GM19463 (cell line): ENCODE results near the gene IRF3.

Source experiments
- ATAC-seq: cut with Tn5 transposase; IDR thresholded peaks from one replicate; pipeline ENCODE4 v1.9.1; 2021; ENCODE audit warnings: mild to moderate bottlenecking, moderate library complexity; ENCODE audit not compliant: unreplicated experiment

IRF3 gene

DNA sequence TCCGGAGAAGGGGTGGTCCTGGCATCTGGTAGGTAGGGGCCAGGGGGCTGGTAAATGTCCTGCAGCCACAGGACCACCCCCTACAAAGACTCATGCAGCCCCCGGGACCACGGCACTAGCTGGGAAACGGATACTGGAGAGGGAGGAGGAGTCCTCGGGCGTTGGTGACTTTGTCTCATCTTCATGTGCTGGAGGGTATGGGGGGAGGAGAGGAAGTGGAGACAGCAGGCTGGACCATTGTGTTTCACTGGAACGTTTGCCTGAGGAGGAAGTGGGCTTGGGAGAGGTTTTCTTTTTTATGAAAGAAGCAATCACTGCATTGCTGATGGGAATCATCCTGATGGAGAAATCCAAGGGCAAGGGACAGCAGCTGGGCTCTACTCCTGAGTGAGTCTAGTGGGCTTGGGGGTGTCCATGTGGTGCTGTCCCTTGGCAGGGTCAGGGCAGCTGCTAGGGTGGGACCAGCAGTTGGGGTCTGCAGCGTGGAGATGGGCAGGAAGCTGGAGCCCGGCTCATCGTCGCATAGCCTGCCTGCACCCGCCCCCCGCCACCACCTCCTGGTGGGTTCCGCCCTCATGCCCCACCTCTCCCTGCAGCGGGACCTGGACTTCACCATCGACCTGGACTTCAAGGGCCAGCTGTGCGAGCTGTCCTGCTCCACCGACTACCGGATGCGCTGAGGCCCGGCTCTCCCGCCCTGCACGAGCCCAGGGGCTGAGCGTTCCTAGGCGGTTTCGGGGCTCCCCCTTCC, 22.1 kb upstream of the IRF3 start:
- ATAC-seq: no peak

DNA sequence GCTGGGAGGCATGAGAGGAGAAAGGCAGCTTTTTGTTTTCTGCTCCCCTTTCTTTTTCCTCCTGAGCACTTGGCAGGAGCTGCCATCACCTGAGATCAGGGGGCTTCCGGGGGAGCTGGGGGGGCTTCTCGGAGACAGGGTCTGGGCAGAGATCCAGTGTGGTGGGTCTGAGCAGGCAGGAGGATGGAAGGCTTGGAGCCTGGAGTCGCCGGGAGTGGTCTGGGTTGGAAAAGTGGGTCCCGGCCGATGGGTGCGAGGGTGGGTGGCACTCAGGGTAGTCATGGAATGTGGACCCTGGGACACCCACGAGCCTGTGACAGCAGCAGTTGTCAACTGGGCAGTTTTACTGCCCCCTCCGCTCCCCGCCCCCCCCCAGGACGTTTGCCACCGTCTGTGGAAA, 21.5 kb upstream of the IRF3 start:
- no peak for ATAC-seq

DNA sequence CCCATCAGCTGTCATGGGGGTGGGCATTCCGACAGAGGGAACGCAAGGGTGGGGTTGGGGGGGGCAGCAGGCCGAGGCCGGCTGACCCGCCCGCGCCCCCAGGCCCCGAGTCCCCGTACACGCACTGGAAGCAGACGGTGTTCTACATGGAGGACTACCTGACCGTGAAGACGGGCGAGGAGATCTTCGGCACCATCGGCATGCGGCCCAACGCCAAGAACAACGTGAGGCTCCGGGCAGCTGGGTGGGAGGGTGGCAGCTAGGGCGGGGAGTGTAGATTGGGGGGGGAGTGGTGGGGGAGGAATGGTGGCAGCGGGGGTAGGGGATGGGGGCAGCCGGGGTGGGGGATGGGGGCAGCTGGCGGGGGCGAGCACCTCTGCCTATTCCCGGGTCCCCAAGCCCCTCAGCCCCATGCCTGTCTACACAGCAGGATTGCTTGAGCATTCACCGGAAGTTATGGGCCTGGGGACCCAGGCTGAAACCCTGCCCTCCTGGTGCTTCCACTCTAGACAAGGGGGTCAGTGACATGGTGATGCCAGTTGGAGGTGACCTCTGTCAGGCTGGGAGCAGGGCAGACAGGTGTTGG, 20.9 kb upstream of the IRF3 start:
- ATAC-seq: no peak

DNA sequence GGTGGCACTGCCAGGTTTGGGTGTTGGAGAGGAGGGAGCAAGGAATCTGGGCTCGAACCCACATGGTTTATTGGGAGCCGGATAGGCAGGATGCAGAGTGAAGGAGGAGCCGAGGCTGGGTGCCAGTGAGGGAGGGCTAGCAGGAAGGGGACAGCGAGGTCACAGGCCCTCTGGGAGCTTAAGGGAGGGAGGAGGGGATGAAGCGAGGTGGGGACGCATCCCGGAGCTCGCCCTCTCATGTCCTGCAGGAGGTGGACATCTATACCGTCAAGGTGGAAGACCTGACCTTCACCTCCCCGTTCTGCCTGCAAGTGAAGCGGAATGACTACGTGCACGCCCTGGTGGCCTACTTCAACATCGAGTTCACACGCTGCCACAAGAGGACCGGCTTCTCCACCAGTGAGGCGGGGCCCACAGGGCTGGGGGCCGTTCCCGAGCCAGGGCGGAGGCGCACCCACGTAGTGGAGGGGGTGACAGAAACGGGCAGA, 20.2 kb upstream of the IRF3 start:
- ATAC-seq: no peak

DNA sequence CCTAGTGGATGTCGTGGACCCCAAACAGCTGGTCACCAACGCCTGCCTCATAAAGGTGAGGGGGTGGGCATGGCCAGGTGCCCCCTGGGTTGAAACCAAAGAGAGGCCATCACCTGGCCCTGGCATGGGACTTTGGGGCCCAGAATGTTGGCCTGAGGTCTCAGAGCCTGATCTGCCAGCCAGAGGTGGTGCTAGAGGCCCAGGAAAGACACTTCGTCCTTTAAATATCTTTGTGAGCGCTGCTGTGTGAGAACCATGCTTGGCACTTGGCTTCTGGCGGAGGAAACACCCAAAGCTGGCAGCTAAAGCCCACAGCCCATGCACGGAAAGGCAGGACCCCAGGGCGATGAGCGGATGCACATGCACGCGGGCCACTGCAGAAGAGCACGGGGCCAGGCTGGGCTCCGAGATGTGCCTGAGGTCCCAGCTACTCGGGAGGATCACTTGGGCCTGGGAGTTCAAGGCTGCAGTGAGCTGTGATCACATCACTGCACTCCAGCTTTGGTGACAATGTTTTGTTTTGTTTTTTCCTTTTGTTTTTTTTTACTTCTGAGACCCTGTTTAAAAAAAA, 19.4 kb upstream of the IRF3 start:
- no peak for ATAC-seq

DNA sequence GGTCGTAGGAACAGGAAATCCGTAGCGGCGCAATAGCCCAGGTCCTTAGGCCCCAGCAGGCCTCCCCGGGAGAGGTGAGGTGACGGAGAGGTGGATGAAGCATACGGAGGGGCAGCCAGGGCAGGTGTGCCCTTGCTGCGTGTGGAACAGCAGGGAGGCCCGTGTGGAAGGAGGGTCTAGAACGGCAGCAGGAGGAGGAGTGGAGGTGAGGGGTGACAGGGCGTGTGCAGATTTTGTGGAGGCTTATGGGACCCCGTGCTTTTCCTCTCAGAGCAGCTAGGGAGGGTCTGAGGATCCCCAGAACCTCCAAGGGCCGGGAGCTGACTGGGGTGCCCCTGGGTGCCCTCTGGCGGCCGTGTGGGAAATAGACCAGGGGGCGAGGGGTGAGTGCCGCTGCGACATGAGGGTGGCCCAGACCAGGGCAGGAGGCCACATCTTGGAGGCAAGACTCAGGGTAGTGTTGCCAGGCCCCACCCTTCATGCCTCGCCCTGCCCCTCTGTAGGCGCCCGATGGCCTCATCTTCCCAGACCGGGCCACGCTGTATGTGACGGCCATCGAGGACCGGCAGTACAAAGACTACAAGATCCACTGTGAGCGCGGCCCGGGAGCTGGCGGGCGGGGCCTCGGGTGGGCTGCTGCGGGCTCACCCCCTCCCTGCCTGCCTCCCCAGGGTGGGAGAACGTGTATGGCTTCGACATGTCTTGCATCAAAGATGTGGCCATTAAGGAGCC, 18.8 kb upstream of the IRF3 start:
- ATAC-seq: no peak

DNA sequence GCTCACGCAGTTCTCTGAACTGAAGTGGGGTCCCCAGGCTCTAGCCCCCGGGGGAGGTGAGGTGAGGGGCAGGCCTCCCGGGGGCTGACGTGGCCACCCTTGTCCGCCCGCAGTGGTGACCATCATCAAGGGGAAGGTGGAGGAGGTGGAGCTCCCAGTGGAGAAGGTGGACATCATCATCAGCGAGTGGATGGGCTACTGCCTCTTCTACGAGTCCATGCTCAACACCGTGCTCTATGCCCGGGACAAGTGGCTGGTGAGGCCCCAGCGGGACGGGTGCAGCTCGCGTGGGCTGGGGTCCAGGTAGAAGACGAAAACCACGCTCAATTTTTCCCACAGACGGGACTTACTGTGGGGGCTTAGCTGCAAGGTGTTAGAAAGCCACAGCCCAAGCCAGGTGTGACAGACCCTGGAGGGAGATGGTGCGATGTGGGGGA, 18.2 kb upstream of the IRF3 start:
- no peak for ATAC-seq

DNA sequence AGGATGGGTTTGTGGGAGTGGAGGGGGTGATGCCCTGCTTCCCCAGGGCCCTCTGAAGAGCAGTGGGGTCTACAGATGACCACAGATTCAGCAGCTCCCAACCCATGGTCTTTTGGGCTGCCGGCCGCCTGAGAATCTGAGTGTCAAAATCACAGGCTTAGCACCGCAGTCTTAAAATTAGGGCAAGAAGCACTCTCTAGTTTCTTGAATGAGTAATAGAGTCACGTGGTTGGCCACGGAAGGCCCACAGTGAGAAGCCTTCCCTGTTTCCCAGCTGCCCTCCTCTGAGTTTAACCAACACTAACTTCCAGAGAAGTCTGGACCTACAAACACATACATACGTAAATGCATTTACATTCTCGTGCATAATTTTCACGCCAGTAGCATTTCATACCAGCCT, 16.6 kb upstream of the IRF3 start:
- no peak for ATAC-seq

DNA sequence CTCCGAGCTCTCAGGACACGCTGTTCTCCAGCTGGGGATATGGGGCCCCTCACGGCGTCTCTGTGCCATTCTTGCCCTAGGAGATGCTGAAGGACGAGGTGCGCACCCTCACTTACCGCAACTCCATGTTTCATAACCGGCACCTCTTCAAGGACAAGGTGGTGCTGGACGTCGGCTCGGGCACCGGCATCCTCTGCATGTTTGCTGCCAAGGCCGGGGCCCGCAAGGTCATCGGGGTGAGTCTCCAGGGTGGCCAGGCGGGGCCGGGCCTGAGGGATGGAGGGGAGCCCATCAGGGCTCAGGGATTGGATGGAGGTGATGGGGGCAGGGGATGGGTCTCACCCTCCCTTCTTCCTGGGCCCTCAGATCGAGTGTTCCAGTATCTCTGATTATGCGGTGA, 16.2 kb upstream of the IRF3 start:
- no peak for ATAC-seq

DNA sequence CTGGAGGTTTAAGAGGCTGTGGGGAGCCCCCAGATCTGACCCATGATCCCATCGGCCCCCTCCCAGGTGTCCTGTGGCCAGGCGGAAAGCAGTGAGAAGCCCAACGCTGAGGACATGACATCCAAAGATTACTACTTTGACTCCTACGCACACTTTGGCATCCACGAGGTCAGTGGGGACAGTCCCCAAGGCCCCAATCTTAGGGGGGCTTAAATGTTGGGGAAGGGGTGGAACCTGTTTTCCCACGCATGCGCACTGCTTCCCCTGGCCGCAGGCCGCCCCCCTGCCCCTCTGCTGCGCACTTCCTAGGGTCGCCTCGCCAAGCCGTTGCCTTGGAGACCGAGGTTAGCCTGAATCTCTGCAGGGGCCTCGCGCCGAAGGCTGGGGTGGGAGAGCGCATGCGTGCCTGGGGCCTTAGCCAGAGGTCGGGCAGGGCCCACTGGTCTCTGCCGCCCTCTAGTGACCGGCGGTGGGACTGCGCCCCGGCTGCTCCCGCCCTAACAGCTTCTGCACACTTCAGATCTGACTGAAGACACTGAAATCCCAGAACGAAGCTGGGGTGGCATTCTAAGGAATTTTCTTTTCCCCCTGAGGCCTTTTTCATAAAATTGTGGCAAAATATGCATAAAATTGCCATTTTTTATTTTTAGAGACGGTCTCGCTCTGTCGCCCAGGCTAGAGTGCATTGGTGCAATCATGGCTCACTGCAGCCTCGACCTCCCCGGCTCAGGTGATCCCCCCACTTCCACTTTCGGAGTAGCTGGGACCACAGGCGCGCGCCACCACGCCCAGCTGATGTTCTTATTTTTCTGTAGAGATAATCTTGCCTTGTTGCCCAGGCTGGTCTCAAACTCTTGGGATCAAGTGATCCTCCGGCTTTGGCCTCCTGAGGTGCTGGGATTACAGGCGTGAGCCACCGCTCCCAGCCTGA, 15.0 kb upstream of the IRF3 start:
- no peak for ATAC-seq

DNA sequence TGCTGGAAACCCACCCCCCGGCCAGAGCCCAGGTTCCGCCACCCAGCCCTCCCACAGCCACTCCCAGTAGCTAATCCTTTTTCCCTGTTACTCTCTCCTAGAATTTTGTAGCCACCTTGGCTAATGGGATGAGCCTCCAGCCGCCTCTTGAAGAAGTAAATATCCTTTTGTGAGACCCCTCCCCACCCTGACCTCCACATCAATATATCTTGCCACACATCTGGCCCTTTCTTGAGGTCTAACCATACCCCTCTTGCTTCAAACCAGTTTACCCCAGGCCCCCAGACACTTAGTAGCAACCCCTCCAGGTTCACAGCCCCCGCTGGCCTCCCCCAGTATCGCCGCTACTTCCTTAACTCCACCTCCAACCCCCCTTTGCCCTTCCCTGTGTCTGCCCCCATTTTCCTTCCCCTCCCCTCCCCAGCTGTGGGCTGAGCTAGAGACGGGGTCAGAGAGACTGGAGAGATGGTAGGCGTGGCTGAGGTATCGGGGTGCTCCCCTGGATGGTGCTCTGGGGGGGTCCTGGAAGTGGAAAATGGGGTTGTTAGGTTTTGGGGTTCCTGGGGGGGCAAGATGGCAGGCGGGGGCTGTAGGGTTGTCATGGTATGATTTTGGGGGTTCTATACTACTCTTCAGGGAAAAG, 14.2 kb upstream of the IRF3 start:
- ATAC-seq: no peak

DNA sequence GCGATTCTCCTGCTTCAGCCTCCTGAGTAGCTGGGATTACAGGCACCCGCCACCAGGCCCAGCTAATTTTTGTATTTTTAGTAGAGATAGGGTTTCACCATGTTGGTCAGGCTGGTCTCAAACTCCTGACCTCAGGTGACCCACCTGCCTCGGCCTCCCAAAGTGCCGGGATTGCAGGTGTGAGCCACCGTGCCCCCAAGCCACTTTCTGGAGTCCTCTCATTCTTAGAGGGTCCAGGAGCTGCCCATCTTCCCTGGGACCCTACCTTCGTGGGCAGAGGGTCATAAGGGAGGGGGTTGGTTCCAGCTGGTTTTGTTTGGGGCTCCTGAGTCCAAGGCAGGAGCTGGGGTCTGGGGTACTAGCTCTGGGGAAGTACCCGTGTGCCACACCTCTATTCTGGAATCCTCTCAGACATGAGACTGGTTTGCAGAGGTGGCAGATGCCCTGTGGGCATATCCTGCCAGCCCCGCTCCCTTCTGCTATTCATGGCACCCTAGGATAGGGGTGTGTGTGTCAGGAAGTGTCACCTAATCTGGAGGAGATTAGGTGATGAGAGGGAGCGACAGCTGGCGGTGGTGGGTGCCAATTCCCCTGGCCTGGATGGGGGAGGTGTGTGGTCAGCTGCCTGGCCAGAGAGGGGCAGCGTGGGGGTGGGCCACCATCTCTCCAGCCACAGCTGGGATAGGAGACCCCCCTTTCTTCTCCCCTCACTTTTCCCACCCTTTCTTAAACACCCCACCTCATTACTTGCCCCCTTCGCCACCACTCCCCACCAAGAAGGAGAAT, 13.5 kb upstream of the IRF3 start:
- ATAC-seq: no peak

DNA sequence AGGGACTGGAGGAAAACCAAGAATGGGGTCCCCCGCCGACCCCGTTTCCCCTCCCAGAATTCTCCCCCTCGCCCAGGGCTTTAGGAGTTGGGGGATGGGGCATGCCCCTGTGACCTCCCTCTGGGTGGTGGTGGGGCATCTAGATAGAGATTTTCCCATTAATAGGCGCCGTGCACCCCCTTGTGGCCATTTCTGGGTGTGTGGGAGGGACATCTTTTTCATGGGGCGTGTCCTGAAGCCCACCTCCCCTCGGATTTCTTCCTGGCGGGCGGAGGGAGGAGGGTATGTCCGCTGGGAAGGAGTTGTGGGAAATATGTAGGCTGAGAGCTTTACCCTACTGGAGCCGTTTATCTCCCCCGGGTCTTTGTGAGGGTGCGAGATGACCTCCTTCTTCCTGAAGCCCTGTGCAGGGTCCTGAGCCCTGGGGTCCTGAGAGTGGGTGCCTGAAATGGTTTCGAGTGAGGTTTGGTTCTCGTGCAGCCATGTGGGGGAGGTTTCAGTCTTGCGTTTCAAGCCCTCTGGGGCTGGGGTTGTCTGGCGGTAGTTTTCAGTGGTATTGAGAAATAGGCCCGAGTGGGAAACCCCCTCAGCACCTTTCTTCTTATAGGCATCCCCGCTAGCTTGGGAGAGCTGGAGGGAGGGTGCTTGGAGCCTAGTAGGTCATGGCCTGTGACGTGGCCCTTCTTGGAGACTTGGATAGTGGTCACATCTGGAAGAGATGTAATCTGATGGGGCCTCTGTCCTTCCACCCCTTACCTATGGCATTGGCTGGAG, 12.4 kb upstream of the IRF3 start:
- ATAC-seq: no peak

DNA sequence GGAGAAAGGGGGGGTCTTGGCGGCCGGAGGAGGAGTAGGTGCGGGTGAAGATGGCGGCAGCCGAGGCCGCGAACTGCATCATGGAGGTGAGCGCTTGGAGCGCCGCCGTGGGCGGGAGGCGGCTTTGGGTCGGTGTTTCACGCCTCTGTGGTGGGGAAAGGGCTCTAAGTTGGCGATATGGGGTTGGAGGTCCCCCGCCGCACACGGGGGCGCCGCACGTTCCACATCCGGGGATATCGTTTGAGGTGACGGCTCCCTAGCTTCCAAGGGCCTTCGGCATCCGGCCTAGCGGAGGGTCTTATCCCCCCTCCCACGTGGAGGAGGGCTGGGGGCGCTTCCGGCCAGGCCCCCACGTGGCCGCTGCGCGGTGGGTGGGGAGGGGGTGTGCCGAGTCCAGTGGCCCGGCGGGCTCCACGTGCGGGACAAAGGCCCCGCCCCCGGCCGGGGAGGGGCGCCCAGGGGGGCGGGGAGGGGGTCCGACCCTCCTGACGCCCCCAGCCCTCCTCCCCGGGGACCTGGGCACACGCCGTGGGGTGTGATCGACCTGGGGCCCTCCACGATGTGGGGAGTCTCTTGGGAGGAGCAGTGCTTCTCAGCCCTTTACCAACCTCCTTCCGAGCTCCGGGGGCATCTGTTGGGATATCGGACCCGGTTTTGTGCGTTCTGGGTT, 11.7 kb upstream of the IRF3 start, which contains the start of gene PRMT1:
Gene PRMT1 (plus strand): TSS at position 41 of the 670 bp plus-strand sequence. CDS start 10 bp downstream, at position 51.
- ATAC-seq: no peak

DNA sequence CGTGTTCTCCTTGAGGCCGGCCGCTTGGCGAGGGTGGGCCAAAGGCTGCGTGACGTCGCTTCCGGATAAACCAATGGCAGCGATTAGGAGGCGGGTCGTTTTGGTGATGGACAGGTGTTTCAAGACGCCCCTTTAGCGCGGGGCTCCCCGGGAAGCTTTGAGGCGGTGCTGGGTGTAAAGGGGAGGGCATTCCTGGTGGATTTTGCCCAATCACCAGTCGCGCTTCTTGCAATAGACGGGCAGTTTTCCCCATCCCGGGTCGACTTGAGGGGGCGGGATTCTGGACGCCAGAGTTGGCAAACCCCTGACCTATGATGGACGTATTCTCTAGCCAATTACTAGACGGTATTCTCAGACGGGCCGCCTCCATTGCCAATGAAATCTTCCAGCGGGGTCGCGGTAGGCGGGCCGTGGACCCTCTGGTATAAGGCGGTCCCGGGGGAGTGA, 11.2 kb upstream of the IRF3 start:
- peak; percentile 66 for ATAC-seq

DNA sequence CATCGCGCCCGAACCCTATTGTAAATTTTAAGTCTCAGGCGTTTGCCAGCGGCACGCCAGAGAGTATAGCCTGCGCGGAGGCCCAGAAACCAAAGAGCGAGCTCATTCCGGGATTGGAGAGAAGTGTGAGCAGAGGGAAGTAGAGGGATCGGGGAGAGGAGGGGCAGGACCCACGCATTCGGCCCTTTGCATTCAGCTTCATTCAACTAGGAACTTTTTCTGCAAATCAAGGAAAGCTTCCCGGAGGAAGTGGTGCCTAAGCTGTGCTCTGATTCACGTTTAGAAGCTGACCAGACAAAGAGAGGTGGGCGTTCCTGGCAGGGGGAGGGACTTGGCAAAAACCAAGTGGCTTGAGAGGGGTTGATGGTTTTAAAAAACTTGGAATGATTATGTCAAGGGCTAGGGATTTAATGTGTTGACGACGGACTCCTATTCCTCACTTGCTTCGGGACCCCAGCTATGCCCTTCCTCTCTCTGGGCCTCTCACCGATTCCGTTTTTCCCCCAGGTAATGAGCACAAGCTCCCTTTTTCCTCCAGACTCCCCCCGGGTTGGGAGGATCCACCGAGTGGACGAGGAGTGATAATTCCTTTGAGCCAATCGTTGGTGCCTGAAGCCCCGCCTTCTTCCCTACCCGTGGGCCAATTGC, 10.6 kb upstream of the IRF3 start:
- no peak for ATAC-seq
